ENCODE data around the gene TEPSIN.

DNA sequence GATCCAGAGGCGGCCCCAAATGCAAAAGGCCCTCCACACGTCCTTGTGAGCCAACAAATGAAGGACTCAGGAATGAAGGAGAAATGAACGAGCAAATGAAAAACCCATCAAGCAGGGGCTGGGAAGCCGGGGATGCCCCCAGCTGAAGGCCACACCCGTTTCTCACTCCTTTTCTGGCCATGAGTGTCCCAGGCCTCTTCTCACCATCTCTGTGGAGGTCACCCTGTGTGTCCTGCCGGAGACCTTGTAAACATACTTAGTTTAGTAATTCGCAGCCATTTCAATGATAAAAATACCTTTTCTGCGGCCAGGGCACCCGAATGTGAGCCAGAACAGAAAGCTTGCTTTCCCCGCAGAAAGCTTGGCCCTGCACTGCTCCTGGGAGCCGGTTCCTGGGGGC is 51.7 kb downstream of the TEPSIN start:
- TF ChIP-seq RAD21 (CRISPR knock-in tag; IDR thresholded peaks at IDR 0.05), result no peak
- TF ChIP-seq SIN3A (IDR thresholded peaks at IDR 0.05; ENCODE audit: borderline replicate concordance, low read depth, low read length), result no peak
- no peak for TF ChIP-seq ZFP1 (CRISPR knock-in tag; IDR thresholded peaks at IDR 0.05)
- TF ChIP-seq, protein P1, sequence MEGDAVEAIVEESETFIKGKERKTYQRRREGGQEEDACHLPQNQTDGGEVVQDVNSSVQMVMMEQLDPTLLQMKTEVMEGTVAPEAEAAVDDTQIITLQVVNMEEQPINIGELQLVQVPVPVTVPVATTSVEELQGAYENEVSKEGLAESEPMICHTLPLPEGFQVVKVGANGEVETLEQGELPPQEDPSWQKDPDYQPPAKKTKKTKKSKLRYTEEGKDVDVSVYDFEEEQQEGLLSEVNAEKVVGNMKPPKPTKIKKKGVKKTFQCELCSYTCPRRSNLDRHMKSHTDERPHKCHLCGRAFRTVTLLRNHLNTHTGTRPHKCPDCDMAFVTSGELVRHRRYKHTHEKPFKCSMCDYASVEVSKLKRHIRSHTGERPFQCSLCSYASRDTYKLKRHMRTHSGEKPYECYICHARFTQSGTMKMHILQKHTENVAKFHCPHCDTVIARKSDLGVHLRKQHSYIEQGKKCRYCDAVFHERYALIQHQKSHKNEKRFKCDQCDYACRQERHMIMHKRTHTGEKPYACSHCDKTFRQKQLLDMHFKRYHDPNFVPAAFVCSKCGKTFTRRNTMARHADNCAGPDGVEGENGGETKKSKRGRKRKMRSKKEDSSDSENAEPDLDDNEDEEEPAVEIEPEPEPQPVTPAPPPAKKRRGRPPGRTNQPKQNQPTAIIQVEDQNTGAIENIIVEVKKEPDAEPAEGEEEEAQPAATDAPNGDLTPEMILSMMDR (CRISPR knock-in tag; IDR thresholded peaks at IDR 0.05), result no peak
- no peak for TF ChIP-seq IRF2 (CRISPR knock-in tag; IDR thresholded peaks at IDR 0.05)
- no peak for TF ChIP-seq HOXA7 (CRISPR knock-in tag; IDR thresholded peaks at IDR 0.05)
- no peak for TF ChIP-seq ZNF251 (CRISPR knock-in tag; IDR thresholded peaks at IDR 0.05)
- TF ChIP-seq JUNB (CRISPR knock-in tag; IDR thresholded peaks at IDR 0.05; ENCODE audit: borderline replicate concordance), result no peak
- no peak for TF ChIP-seq SETDB1 (CRISPR knock-in tag; IDR thresholded peaks at IDR 0.05; ENCODE audit: borderline replicate concordance)
- TF ChIP-seq MXI1 (IDR thresholded peaks at IDR 0.05; ENCODE audit: borderline replicate concordance, low read depth, low read length), result no peak
- no peak for TF ChIP-seq ZNF124 (CRISPR knock-in tag; IDR thresholded peaks at IDR 0.05)
- no peak for TF ChIP-seq TEAD2 (CRISPR knock-in tag; IDR thresholded peaks at IDR 0.05)
- no peak for TF ChIP-seq ZNF484 (CRISPR knock-in tag; IDR thresholded peaks at IDR 0.05; ENCODE audit: borderline replicate concordance, low read depth)
- TF ChIP-seq STAG1 (CRISPR knock-in tag; IDR thresholded peaks at IDR 0.05), result no peak
